HEK293 (cell line): ENCODE data around the gene POMP.

Experiments used
- CTCF ChIA-PET: fragments of 350-600 bp; formaldehyde crosslinking; extraction: SDS; loops from one replicate; lab custom pipeline; 2021; ENCODE audit warnings: antibody characterized with exemption; lab: Yijun Ruan, JAX
- POLR2A ChIA-PET: fragments of 300-600 bp; formaldehyde crosslinking; extraction: SDS; loops from one replicate; lab custom pipeline; 2020; ENCODE audit warnings: antibody characterized with exemption, inconsistent platforms; lab: Yijun Ruan, JAX
- H3K27ac ChIP-seq: fragments of 200-500 bp; sonication (Bioruptor generic); 2 replicates; pipeline ENCODE4 v1.5.1; 2014; ENCODE audit warnings: low read depth, low read length, control low read depth, inconsistent platforms; ENCODE audit errors: extremely low read depth
- H3K36me3 ChIP-seq, 2 experiments: fragments of 200-500 bp in 1 of 2; sonication (Bioruptor generic) in 1 of 2; 1 replicate in 1 of 2; 2 replicates in 1 of 2; pipeline ENCODE4 v1.5.1; 2014 to 2017; ENCODE audit warnings: inconsistent platforms in 2 of 2, low read length in 2 of 2; ENCODE audit not compliant: control insufficient read depth in 2 of 2, insufficient read depth in 1 of 2
- H3K4me1 ChIP-seq: fragments of 200-500 bp; sonication (Bioruptor generic); 2 replicates; pipeline ENCODE4 v1.5.1; 2014; ENCODE audit warnings: mild to moderate bottlenecking, low read length, inconsistent platforms; ENCODE audit not compliant: control insufficient read depth, insufficient read depth
- H3K4me3 ChIP-seq: 2 replicates; pipeline ENCODE4 v1.5.1; 2011; ENCODE audit warnings: low read depth, mild to moderate bottlenecking, control low read depth, low read length, moderate library complexity
- H3K9me3 ChIP-seq: fragments of 200-500 bp; sonication (Bioruptor generic); 2 replicates; pipeline ENCODE4 v1.5.1; 2014; ENCODE audit warnings: low read depth, low read length, inconsistent platforms; ENCODE audit not compliant: control insufficient read depth, insufficient read depth
- GLIS2 ChIP-seq: fragments of 450-650 bp; formaldehyde crosslinking; IDR thresholded peaks from 2 replicates; pipeline ENCODE4 v1.5.1; 2016; ENCODE audit warnings: missing biosample characterization, missing genetic modification characterization
- HOXD13 ChIP-seq: sonication (generic); formaldehyde crosslinking; IDR thresholded peaks from 2 replicates; pipeline ENCODE4 v1.8.0; 2022; ENCODE audit warnings: missing genetic modification reagents, borderline replicate concordance
- MEIS1 ChIP-seq: sonication (generic); formaldehyde crosslinking; IDR thresholded peaks from 2 replicates; pipeline ENCODE4 v1.8.1; 2022; ENCODE audit warnings: missing genetic modification reagents, mild to moderate bottlenecking, borderline replicate concordance
- TCF7L2 ChIP-seq: IDR thresholded peaks from 2 replicates; pipeline ENCODE4 v1.6.1; 2011; ENCODE audit warnings: low read depth, mild to moderate bottlenecking, inconsistent platforms, low read length, moderate library complexity, borderline replicate concordance
- ZBTB49 ChIP-seq: fragments of 450-650 bp; formaldehyde crosslinking; IDR thresholded peaks from 2 replicates; pipeline ENCODE4 v1.5.1; 2016; ENCODE audit warnings: missing biosample characterization, missing genetic modification characterization, low read depth
- ZFHX2 ChIP-seq: fragments of 450-650 bp; formaldehyde crosslinking; conservative IDR thresholded peaks from 2 replicates; pipeline ENCODE4 v1.5.1; 2016; ENCODE audit warnings: missing biosample characterization, missing genetic modification characterization
- ZFP3 ChIP-seq: fragments of 450-650 bp; formaldehyde crosslinking; IDR thresholded peaks from 2 replicates; pipeline ENCODE4 v1.5.1; 2016; ENCODE audit warnings: low read depth, missing biosample characterization, missing genetic modification characterization
- ZIC2 ChIP-seq: fragments of 450-650 bp; formaldehyde crosslinking; IDR thresholded peaks from 2 replicates; pipeline ENCODE4 v1.5.1; 2016; ENCODE audit warnings: missing biosample characterization, missing genetic modification characterization
- ZNF10 ChIP-seq: fragments of 450-650 bp; formaldehyde crosslinking; IDR thresholded peaks from 2 replicates; pipeline ENCODE4 v1.5.1; 2017; ENCODE audit warnings: missing biosample characterization, missing genetic modification characterization
- ZNF146 ChIP-seq: fragments of 450-650 bp; formaldehyde crosslinking; IDR thresholded peaks from 2 replicates; pipeline ENCODE4 v1.5.1; 2016; ENCODE audit warnings: missing biosample characterization, missing genetic modification characterization
- ZNF2 ChIP-seq: fragments of 450-650 bp; formaldehyde crosslinking; IDR thresholded peaks from 2 replicates; pipeline ENCODE4 v1.5.1; 2016; ENCODE audit warnings: missing biosample characterization, missing genetic modification characterization
- ZNF341 ChIP-seq: fragments of 450-650 bp; formaldehyde crosslinking; IDR thresholded peaks from 2 replicates; pipeline ENCODE4; 2016; ENCODE audit warnings: low read depth, missing biosample characterization, missing genetic modification characterization
- ZNF600 ChIP-seq: fragments of 450-650 bp; formaldehyde crosslinking; IDR thresholded peaks from 2 replicates; pipeline ENCODE4 v1.5.1; 2016; ENCODE audit warnings: missing biosample characterization, missing genetic modification characterization
- ZNF792 ChIP-seq: fragments of 450-650 bp; formaldehyde crosslinking; IDR thresholded peaks from 2 replicates; pipeline ENCODE4 v1.5.1; 2016; ENCODE audit warnings: missing biosample characterization, missing genetic modification characterization
- TF ChIP-seq, protein P1 (sequence below): fragments of 450-650 bp; formaldehyde crosslinking; IDR thresholded peaks from 2 replicates; pipeline ENCODE4 v1.5.1; 2016; ENCODE audit warnings: missing biosample characterization, missing genetic modification characterization
- TF ChIP-seq, protein P2 (sequence below): IDR thresholded peaks from 2 replicates; pipeline ENCODE4 v1.6.1; 2011; ENCODE audit warnings: mild to moderate bottlenecking, low read depth, low read length, borderline replicate concordance
- TF ChIP-seq, protein P3 (sequence below): fragments of 450-650 bp; formaldehyde crosslinking; IDR thresholded peaks from 2 replicates; pipeline ENCODE4; 2016; ENCODE audit warnings: missing biosample characterization, missing genetic modification characterization

POMP gene

GRCh38 chr13:28650284-28650683 is 8.6 kb upstream of the POMP start (continued):
- TF ChIP-seq ZNF341 (tag by site-specific recombination) (no peak), ZBTB49 (no peak)
- TF ChIP-seq, protein P1, sequence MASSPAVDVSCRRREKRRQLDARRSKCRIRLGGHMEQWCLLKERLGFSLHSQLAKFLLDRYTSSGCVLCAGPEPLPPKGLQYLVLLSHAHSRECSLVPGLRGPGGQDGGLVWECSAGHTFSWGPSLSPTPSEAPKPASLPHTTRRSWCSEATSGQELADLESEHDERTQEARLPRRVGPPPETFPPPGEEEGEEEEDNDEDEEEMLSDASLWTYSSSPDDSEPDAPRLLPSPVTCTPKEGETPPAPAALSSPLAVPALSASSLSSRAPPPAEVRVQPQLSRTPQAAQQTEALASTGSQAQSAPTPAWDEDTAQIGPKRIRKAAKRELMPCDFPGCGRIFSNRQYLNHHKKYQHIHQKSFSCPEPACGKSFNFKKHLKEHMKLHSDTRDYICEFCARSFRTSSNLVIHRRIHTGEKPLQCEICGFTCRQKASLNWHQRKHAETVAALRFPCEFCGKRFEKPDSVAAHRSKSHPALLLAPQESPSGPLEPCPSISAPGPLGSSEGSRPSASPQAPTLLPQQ (tag by site-specific recombination), result no peak

DNA sequence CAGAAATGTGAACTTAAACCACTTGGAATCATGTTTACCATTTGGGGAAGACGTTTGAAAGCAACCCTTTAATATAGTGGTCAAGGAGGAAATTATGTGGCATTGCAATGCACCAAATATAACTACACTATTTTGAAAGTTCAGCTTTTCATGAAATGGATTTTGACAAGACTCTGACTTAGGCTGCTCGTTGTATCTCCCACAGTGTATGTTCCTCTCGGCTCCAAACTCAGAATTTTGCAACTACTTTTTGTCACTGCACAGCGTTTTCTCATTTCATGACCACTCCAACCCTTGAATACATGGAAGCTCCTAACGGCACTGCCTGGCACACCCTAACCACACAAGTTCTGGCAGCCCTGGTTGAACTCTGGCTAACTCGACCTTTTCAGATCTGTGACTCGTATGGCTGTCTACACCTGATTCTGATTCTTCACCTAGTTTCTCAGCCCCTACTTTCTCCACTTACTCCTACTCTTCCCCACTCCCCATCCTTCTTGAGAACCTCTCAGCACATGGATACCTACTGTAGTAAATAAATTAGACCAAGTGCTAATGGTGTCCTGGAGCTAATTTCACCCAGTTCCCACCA is 7.0 kb upstream of the POMP start:
- no peak overlapping the region for H3K4me3 ChIP-seq
- no peak overlapping the region for H3K27ac ChIP-seq
- TF ChIP-seq, protein P2, sequence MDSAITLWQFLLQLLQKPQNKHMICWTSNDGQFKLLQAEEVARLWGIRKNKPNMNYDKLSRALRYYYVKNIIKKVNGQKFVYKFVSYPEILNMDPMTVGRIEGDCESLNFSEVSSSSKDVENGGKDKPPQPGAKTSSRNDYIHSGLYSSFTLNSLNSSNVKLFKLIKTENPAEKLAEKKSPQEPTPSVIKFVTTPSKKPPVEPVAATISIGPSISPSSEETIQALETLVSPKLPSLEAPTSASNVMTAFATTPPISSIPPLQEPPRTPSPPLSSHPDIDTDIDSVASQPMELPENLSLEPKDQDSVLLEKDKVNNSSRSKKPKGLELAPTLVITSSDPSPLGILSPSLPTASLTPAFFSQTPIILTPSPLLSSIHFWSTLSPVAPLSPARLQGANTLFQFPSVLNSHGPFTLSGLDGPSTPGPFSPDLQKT, result no peak
- TF ChIP-seq MEIS1, result no peak
- ChIA-PET POLR2A (no interaction called here), CTCF (interaction anchor here (0.9 kb wide), 1 partner anchor 15 kb away, joined by 4 read pairs; no protein-coding TSS in a partner anchor)
- no peaks in the 10 kb centered on the region for H3K4me1 ChIP-seq
- no peaks in the 10 kb centered on the region for H3K9me3 ChIP-seq
- H3K36me3 ChIP-seq, result no peaks in the 10 kb centered on the region

- Histone ChIP-seq H3K4me1 (no peaks in the 10 kb centered on the region), H3K9me3 (no peaks in the 10 kb centered on the region), H3K4me3 (no peak overlapping the region), H3K27ac (no peak overlapping the region), H3K36me3 (no peaks in the 10 kb centered on the region)
- ChIA-PET CTCF (no interaction called here), POLR2A (no interaction called here)
- TF ChIP-seq ZNF2 (no peak), ZFP3 (no peak), ZNF600 (tag by site-specific recombination) (no peak), HOXD13 (CRISPR knock-in tag) (no peak), ZIC2 (no peak), ZNF792 (no peak), ZNF146 (tag by site-specific recombination) (no peak), ZFHX2 (tag by site-specific recombination) (no peak), TCF7L2 (no peak), ZNF10 (no peak), GLIS2 (tag by site-specific recombination) (no peak)
- TF ChIP-seq, protein P3, sequence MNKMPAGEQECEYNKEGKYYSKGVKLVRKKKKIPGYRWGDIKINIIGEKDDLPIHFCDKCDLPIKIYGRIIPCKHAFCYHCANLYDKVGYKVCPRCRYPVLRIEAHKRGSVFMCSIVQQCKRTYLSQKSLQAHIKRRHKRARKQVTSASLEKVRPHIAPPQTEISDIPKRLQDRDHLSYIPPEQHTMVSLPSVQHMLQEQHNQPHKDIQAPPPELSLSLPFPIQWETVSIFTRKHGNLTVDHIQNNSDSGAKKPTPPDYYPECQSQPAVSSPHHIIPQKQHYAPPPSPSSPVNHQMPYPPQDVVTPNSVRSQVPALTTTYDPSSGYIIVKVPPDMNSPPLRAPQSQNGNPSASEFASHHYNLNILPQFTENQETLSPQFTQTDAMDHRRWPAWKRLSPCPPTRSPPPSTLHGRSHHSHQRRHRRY (tag by site-specific recombination), result no peak
Observed at GRCh38 chr13:28653111-28653510, 5.8 kb upstream of the POMP start.
